ENCODE measurements around the gene CDC37.
"Not testable (repeated sequence)": the region's sequence is repeated elsewhere in the genome, so short reads cannot be mapped to it uniquely, and the experiment has no call there.

Gene CDC37

GRCh38 chr19:10419646-10420443, 16.5 kb upstream of the CDC37 start:
- peak; percentile 41 for DNase-seq

- peak; percentile 56 for DNase-seq
Observed at GRCh38 chr19:10419200-10419645, 15.9 kb upstream of the CDC37 start.

GRCh38 chr19:10418485-10419199, 15.3 kb upstream of the CDC37 start:
- no peak for DNase-seq

GRCh38 chr19:10418235-10418484, 14.8 kb upstream of the CDC37 start:
- no peak for DNase-seq

GRCh38 chr19:10417541-10418234, 14.3 kb upstream of the CDC37 start:
- no peak for DNase-seq

- DNase-seq, result peak; percentile 91
Observed at GRCh38 chr19:10416380-10417257, 13.3 kb upstream of the CDC37 start.

- DNase-seq, result no peak
Observed at GRCh38 chr19:10416083-10416379, 12.7 kb upstream of the CDC37 start.

- no peak for DNase-seq
Observed at GRCh38 chr19:10412257-10412977, 9.1 kb upstream of the CDC37 start.

- DNase-seq, result not testable (repeated sequence)
Observed at GRCh38 chr19:10411224-10411623, 7.9 kb upstream of the CDC37 start.

- DNase-seq, result peak; percentile 48
Observed at GRCh38 chr19:10408511-10409283, 5.4 kb upstream of the CDC37 start.

- no peak for DNase-seq
Observed at GRCh38 chr19:10407096-10407495, 3.8 kb upstream of the CDC37 start.

- no peak for DNase-seq
Observed at GRCh38 chr19:10406191-10406590, 2.8 kb upstream of the CDC37 start.

GRCh38 chr19:10404888-10405820, 1.8 kb upstream of the CDC37 start:
- peak; percentile 53 for DNase-seq

- no peak for DNase-seq
Observed at GRCh38 chr19:10402441-10403038, 802 bp downstream of the CDC37 start.

- DNase-seq, result no peak
Observed at GRCh38 chr19:10399878-10400277, 3.5 kb downstream of the CDC37 start.

GRCh38 chr19:10399340-10399739, 4.0 kb downstream of the CDC37 start:
- not testable (repeated sequence) for DNase-seq

GRCh38 chr19:10398819-10399218, 4.5 kb downstream of the CDC37 start:
- no peak for DNase-seq

GRCh38 chr19:10395917-10396316, 7.4 kb downstream of the CDC37 start:
- DNase-seq, result no peak

GRCh38 chr19:10395436-10395835, 7.9 kb downstream of the CDC37 start:
- DNase-seq, result no peak

GRCh38 chr19:10395003-10395402, 8.3 kb downstream of the CDC37 start:
- no peak for DNase-seq
